ENCODE data around the gene IMPDH1. TPM values are rescaled to one million over a fixed set of nuclear protein-coding genes. Genes with fewer than 3 reads are reported as not detected.

Gene IMPDH1
- total RNA-seq, 1 donor from 2014 or later, result 81.7 TPM

DNA sequence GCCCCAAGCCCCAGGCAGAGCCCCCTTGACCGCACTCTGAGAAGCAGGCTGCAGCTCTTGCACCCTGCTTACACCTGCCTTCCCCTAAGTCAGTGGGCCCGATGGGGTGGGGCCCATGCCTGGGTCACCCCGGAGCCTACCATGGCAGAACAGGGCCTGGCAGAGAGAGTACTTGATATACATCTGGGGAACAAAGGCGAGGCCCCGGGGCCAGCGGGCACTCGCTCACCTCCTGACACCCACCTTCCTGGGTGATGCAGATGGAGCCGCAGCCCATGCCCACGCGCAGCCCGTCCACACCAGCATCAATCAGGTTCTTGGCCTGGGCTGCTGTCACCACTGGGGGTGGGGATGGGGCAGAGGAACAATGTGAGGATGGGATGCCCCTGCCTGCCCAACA lies 13.4 kb downstream of the IMPDH1 start:
- peaks cover 2% of the 10 kb centered on the region for H3K4me1 Mint-ChIP-seq (ENCODE audit: low read depth, unreplicated experiment)
- H3K27ac Mint-ChIP-seq (ENCODE audit: unreplicated experiment), result no peak overlapping the region
- TF ChIP-seq, protein P1, sequence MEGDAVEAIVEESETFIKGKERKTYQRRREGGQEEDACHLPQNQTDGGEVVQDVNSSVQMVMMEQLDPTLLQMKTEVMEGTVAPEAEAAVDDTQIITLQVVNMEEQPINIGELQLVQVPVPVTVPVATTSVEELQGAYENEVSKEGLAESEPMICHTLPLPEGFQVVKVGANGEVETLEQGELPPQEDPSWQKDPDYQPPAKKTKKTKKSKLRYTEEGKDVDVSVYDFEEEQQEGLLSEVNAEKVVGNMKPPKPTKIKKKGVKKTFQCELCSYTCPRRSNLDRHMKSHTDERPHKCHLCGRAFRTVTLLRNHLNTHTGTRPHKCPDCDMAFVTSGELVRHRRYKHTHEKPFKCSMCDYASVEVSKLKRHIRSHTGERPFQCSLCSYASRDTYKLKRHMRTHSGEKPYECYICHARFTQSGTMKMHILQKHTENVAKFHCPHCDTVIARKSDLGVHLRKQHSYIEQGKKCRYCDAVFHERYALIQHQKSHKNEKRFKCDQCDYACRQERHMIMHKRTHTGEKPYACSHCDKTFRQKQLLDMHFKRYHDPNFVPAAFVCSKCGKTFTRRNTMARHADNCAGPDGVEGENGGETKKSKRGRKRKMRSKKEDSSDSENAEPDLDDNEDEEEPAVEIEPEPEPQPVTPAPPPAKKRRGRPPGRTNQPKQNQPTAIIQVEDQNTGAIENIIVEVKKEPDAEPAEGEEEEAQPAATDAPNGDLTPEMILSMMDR (IDR thresholded peaks at IDR 0.05; ENCODE audit: partially characterized antibody, unreplicated experiment), result no peak
- DNase-seq, result no peak
- peaks cover 1% of the 10 kb centered on the region for H3K9me3 Mint-ChIP-seq (ENCODE audit: unreplicated experiment)
- peaks cover 1% of the 10 kb centered on the region for H3K27me3 Mint-ChIP-seq (ENCODE audit: unreplicated experiment)
- H3K4me3 Mint-ChIP-seq (ENCODE audit: unreplicated experiment), result no peak overlapping the region
- peaks cover 12% of the 10 kb centered on the region for H3K36me3 Mint-ChIP-seq (ENCODE audit: unreplicated experiment)

DNA sequence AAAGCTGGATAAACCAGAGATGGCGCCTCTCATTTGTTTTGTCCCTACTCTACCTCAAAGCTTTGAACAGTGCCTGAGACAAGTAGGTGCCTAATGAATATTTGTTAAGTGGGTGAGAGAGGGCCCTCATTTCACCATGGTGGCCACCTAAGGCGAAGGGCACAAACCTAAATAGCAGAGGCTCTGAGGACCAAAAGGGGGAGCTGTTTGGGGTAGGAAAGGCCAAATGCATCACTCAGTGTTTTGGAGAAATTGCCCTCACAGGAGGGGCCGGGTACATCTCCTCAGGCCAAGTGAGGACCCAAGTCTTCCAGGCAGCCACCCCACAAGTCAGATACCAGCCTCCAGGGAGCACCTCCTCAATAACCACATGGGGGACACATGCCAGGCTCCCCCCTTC lies 14.0 kb downstream of the IMPDH1 start:
- H3K4me3 Mint-ChIP-seq (ENCODE audit: unreplicated experiment), result no peak overlapping the region

DNA sequence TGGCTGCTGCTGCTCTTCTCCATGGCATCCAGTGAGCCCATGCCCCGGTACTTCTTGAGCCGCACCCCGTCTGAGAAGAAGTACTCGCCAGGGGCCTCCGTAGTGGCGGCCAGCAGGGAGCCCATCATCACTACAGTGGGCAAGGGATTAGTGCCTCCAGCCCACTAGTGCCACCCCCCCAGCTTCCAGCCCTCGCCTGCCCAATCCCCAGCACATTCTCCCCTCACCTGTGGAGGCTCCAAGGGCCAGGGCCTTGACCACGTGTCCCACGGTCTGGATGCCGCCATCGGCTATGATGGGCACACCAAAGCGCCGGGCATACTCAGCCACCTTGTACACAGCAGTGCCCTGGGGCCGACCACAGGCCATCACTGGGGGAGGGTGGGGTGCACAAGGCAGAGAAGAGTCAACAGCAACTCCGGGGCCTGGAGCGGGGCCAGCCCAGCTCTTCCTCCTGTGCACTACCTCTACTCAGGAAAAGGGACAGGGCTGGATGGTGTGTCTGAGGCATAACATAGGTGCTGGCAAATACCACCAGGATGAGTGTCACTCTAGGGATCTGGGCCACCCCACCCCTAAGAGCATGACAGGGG lies 14.8 kb downstream of the IMPDH1 start:
- Mint-ChIP-seq H3K4me3 (ENCODE audit: unreplicated experiment) (no peak overlapping the region), H3K36me3 (ENCODE audit: unreplicated experiment) (peaks cover 12% of the 10 kb centered on the region)
- no peak for DNase-seq

More for the DNA sequence above, 14.0 kb downstream of the IMPDH1 start:
- no peak for DNase-seq
- H3K4me1 Mint-ChIP-seq (ENCODE audit: low read depth, unreplicated experiment), result peaks cover 2% of the 10 kb centered on the region
- H3K36me3 Mint-ChIP-seq (ENCODE audit: unreplicated experiment), result peaks cover 12% of the 10 kb centered on the region
- TF ChIP-seq, protein P1 (IDR thresholded peaks at IDR 0.05; ENCODE audit: partially characterized antibody, unreplicated experiment), result no peak
- H3K9me3 Mint-ChIP-seq (ENCODE audit: unreplicated experiment), result peaks cover 4% of the 10 kb centered on the region
- no peak overlapping the region for H3K27ac Mint-ChIP-seq (ENCODE audit: unreplicated experiment)
- H3K27me3 Mint-ChIP-seq (ENCODE audit: unreplicated experiment), result peaks cover 1% of the 10 kb centered on the region

DNA sequence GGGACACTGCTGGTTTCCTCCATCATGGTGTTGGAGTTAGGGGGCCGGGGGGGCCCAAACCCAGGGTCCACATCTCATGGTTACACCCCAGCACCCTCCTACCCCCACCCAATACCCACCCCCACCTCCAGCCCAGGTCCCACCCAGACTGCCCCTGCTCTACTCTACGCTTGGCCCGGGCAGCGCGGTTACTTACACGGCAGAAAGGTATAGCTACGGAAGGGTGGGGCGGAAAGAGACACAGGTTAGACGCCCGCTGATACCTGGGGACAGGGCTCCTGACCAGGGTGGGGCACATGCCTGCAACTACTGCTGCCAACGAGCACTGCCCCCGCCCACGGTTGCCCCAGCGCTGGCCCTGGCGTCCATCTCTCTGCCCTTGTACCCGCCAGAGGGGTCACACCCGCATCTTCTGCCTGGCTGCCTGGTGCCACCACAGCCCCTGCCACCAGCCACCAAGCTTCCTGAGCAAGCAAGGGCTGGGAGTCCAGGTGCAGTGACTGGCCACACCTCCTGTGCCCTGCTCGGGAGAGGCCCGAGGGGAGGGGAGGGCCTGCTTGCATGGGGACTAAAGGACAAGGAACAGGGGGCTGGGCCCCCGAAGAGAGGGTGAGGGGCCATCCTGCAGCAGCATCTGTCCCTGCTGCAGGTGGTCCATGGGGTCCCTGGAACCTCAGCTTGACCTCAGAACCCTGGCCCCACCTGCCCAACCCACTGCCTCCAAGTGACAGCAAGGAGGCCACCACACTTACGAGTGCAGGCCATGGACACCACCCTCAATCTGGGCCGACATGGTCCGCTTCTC lies 16.1 kb downstream of the IMPDH1 start:
- no peak for DNase-seq
- Mint-ChIP-seq H3K27ac (ENCODE audit: unreplicated experiment) (no peak overlapping the region), H3K4me1 (ENCODE audit: low read depth, unreplicated experiment) (peaks cover 2% of the 10 kb centered on the region), H3K36me3 (ENCODE audit: unreplicated experiment) (peaks cover 12% of the 10 kb centered on the region), H3K9me3 (ENCODE audit: unreplicated experiment) (peaks cover 5% of the 10 kb centered on the region), H3K27me3 (ENCODE audit: unreplicated experiment) (peaks cover 1% of the 10 kb centered on the region), H3K4me3 (ENCODE audit: unreplicated experiment) (no peak overlapping the region)
- TF ChIP-seq, protein P1 (IDR thresholded peaks at IDR 0.05; ENCODE audit: partially characterized antibody, unreplicated experiment), result no peak

More for the DNA sequence above, 14.8 kb downstream of the IMPDH1 start:
- H3K27me3 Mint-ChIP-seq (ENCODE audit: unreplicated experiment), result peaks cover 1% of the 10 kb centered on the region
- no peak overlapping the region for H3K27ac Mint-ChIP-seq (ENCODE audit: unreplicated experiment)
- H3K9me3 Mint-ChIP-seq (ENCODE audit: unreplicated experiment), result peaks cover 5% of the 10 kb centered on the region
- peaks cover 2% of the 10 kb centered on the region for H3K4me1 Mint-ChIP-seq (ENCODE audit: low read depth, unreplicated experiment)
- TF ChIP-seq, protein P1 (IDR thresholded peaks at IDR 0.05; ENCODE audit: partially characterized antibody, unreplicated experiment), result no peak
